HG03025 (cell line): Measurements from ENCODE around the gene WDR43.

Source experiments
- ATAC-seq: cut with Tn5 transposase; IDR thresholded peaks from one replicate; pipeline ENCODE4 v1.9.1; 2021; ENCODE audit warnings: mild to moderate bottlenecking, moderate library complexity; ENCODE audit not compliant: unreplicated experiment, low FRiP score

Gene WDR43

GRCh38 chr2:28908172-28908571, 13.7 kb downstream of the WDR43 start:
- ATAC-seq: no peak

GRCh38 chr2:28909655-28910353, 15.3 kb downstream of the WDR43 start:
- ATAC-seq: no peak

- ATAC-seq: no peak
Measured at GRCh38 chr2:28915939-28916338, 21.5 kb downstream of the WDR43 start.

- no peak for ATAC-seq
Measured at GRCh38 chr2:28926847-28927246, 32.4 kb downstream of the WDR43 start.

GRCh38 chr2:28927469-28927868, 33.0 kb downstream of the WDR43 start:
- ATAC-seq: no peak

- no peak for ATAC-seq
Measured at GRCh38 chr2:28927878-28928277, 33.4 kb downstream of the WDR43 start.

- ATAC-seq: no peak
Measured at GRCh38 chr2:28929581-28929980, 35.1 kb downstream of the WDR43 start.

GRCh38 chr2:28930205-28930604, 35.7 kb downstream of the WDR43 start:
- ATAC-seq: no peak

- ATAC-seq: no peak
Measured at GRCh38 chr2:28934769-28935168, 40.3 kb downstream of the WDR43 start.

- ATAC-seq: no peak
Measured at GRCh38 chr2:28941008-28941407, 46.5 kb downstream of the WDR43 start.

GRCh38 chr2:28944535-28945248, 50.2 kb downstream of the WDR43 start:
- no peak for ATAC-seq

- no peak for ATAC-seq
Measured at GRCh38 chr2:28948160-28948559, 53.7 kb downstream of the WDR43 start.

- ATAC-seq: no peak
Measured at GRCh38 chr2:28949190-28949589, 54.7 kb downstream of the WDR43 start.

- ATAC-seq: no peak
Measured at GRCh38 chr2:28949617-28950305, 55.3 kb downstream of the WDR43 start.

- ATAC-seq: no peak
Measured at GRCh38 chr2:28950941-28951630, 56.6 kb downstream of the WDR43 start.

GRCh38 chr2:28951910-28952835, 57.7 kb downstream of the WDR43 start:
- no peak for ATAC-seq

- ATAC-seq: no peak
Measured at GRCh38 chr2:28952836-28953211, 58.4 kb downstream of the WDR43 start.

GRCh38 chr2:28955467-28955866, 61.0 kb downstream of the WDR43 start:
- ATAC-seq: no peak

GRCh38 chr2:28956415-28956826, 62.0 kb downstream of the WDR43 start:
- no peak for ATAC-seq

- ATAC-seq: no peak
Measured at GRCh38 chr2:28956890-28957289, 62.4 kb downstream of the WDR43 start.
